CD4-positive, alpha-beta T cell (primary cell): ENCODE data around the gene ASB9. TPM values are rescaled to one million over a fixed set of nuclear protein-coding genes. Genes with fewer than 3 reads are reported as not detected.

Source experiments
- ATAC-seq: fragments of 200-7000 bp; cut with Tn5 transposase; one replicate; pipeline ENCODE4 v1.10.0; 2022; ENCODE audit warnings: mild to moderate bottlenecking; ENCODE audit not compliant: poor library complexity
- CTCF ChIA-PET: fragments of 350-600 bp; sonication (Branson Sonifier 250); formaldehyde crosslinking; loops from one replicate; lab custom pipeline; 2021; ENCODE audit warnings: antibody characterized with exemption, inconsistent platforms; lab: Charles Lee
- POLR2A ChIA-PET: fragments of 350-600 bp; sonication (Branson Sonifier 250); formaldehyde crosslinking; loops from one replicate; lab custom pipeline; 2021; ENCODE audit warnings: antibody characterized with exemption, inconsistent platforms; lab: Charles Lee
- DNase-seq, 14 experiments: peaks; one replicate each; pipeline ENCODE4 v3.0.0-alpha.2; 2013 to 2020; ENCODE audit warnings: mixed read lengths in 2 of 14
- H3K27ac ChIP-seq, 2 donors: one replicate each; pipeline versions ENCODE4 v1.5.1 to v1.7.0; 2013; ENCODE audit warnings: low read length in 2 of 2, low read depth in 1 of 2, mild to moderate bottlenecking in 1 of 2
- H3K27me3 ChIP-seq, 2 experiments: 1 replicate in 1 of 2; 2 replicates in 1 of 2; pipeline versions ENCODE4 v1.6.1 to v1.7.0; 2013; ENCODE audit warnings: low read length in 2 of 2, control low read depth in 1 of 2, mild to moderate bottlenecking in 1 of 2, moderate library complexity in 1 of 2; ENCODE audit not compliant: insufficient read depth in 2 of 2, control insufficient read depth in 1 of 2
- H3K36me3 ChIP-seq: one replicate; pipeline ENCODE4 v1.6.1; 2013; ENCODE audit warnings: low read length, control low read depth; ENCODE audit not compliant: insufficient read depth
- H3K4me1 ChIP-seq: one replicate; pipeline ENCODE4 v1.6.1; 2013; ENCODE audit warnings: low read length, control low read depth; ENCODE audit not compliant: insufficient read depth
- H3K4me3 ChIP-seq: one replicate; pipeline ENCODE4 v1.5.1; 2013; ENCODE audit warnings: mild to moderate bottlenecking, low read length, moderate library complexity
- H3K9me3 ChIP-seq, 2 experiments: 1 replicate in 1 of 2; 2 replicates in 1 of 2; pipeline versions ENCODE4 v1.6.1 to v1.7.0; 2013; ENCODE audit warnings: low read length in 2 of 2, mild to moderate bottlenecking in 2 of 2, control low read depth in 1 of 2, moderate library complexity in 1 of 2; ENCODE audit not compliant: control insufficient read depth in 1 of 2, insufficient read depth in 1 of 2
- H3K27ac Mint-ChIP-seq: one replicate; pipeline ENCODE4 v1.8.0; 2020; ENCODE audit warnings: mixed read lengths
- H3K27me3 Mint-ChIP-seq: one replicate; pipeline ENCODE4 v1.8.0; 2021; ENCODE audit warnings: mixed read lengths
- H3K36me3 Mint-ChIP-seq: one replicate; pipeline ENCODE4 v1.8.0; 2021; ENCODE audit warnings: low read depth, mixed read lengths
- H3K4me1 Mint-ChIP-seq: one replicate; pipeline ENCODE4 v1.8.0; 2021; ENCODE audit warnings: low read depth, mixed read lengths
- H3K4me3 Mint-ChIP-seq: one replicate; pipeline ENCODE4 v1.8.0; 2020; ENCODE audit warnings: mild to moderate bottlenecking, mixed read lengths
- H3K9me3 Mint-ChIP-seq: one replicate; pipeline ENCODE4 v1.8.0; 2020; ENCODE audit warnings: mixed read lengths
- intact Hi-C, 2 experiments: fragments of 100-400 bp; cut with DNase I in 1 of 2; cut with micrococcal nuclease in 1 of 2; formaldehyde crosslinking; loops; one replicate each; pipeline versions ENCODE4 v1.15.1 to v1.9.0; 2023 to 2025; cut with DNase I, micrococcal nuclease
- total RNA-seq, 174 experiments: library from RNA in 2 of 174; stranded (reverse) in 2 of 174; gene quantifications; one replicate each; pipeline ENCODE4 v1.2.3 and lab custom pipeline; 2021 to 2026
- TF ChIP-seq, protein P1 (sequence below): fragments of 200-600 bp; IDR thresholded peaks from one replicate; pipeline ENCODE4 v1.8.0; 2022; ENCODE audit warnings: antibody characterized with exemption, mild to moderate bottlenecking

Gene ASB9
- total RNA-seq, 2 experiments from 2014 or later = 0.14 TPM; not detected in 1

DNA sequence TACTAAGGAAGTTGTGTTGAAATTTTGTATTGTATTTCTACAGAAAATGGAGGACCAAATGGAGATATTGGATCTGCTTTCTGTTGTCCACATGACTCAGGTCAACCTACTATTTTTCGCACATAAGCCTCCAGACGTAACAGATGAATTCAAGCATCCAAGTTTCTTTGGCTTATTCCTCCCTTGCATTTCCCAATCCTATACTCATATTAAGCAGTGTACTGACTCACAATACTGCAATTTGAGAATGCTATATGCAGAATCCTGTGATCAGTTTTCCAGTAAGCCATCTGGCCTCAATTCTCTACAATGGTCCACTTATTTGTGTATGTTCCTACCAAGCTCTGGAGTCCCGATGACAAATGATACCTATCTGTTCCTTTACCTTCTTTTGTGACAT, 75.7 kb downstream of the ASB9 start:
- no peak for ATAC-seq
- POLR2A ChIA-PET = no interaction called here
- TF ChIP-seq, protein P1, sequence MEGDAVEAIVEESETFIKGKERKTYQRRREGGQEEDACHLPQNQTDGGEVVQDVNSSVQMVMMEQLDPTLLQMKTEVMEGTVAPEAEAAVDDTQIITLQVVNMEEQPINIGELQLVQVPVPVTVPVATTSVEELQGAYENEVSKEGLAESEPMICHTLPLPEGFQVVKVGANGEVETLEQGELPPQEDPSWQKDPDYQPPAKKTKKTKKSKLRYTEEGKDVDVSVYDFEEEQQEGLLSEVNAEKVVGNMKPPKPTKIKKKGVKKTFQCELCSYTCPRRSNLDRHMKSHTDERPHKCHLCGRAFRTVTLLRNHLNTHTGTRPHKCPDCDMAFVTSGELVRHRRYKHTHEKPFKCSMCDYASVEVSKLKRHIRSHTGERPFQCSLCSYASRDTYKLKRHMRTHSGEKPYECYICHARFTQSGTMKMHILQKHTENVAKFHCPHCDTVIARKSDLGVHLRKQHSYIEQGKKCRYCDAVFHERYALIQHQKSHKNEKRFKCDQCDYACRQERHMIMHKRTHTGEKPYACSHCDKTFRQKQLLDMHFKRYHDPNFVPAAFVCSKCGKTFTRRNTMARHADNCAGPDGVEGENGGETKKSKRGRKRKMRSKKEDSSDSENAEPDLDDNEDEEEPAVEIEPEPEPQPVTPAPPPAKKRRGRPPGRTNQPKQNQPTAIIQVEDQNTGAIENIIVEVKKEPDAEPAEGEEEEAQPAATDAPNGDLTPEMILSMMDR = no peak
- Histone ChIP-seq H3K4me3 (no peak overlapping the region), H3K27me3 (no peaks in the 10 kb centered on the region), H3K36me3 (no peaks in the 10 kb centered on the region), H3K9me3 (no peaks in the 10 kb centered on the region), H3K4me1 (no peaks in the 10 kb centered on the region), H3K27ac (no peak overlapping the region)
- CTCF ChIA-PET = no interaction called here
- intact Hi-C loops = no loop called here
- Mint-ChIP-seq H3K9me3 (no peaks in the 10 kb centered on the region), H3K4me3 (no peak overlapping the region), H3K4me1 (no peaks in the 10 kb centered on the region), H3K27me3 (no peaks in the 10 kb centered on the region), H3K27ac (no peak overlapping the region), H3K36me3 (no peaks in the 10 kb centered on the region)
- no peak for DNase-seq

Other genes starting within 250 kb of the ASB9 start
- not detected for gene ASB11, start 45.6 kb upstream of the ASB9 start, total RNA-seq
- gene PIGA, start 65.4 kb upstream of the ASB9 start, total RNA-seq = 100 to 1,000 TPM; 130 to 134 TPM
- not detected for gene VEGFD, start 114.3 kb upstream of the ASB9 start, total RNA-seq
- gene PIR, start 223.2 kb upstream of the ASB9 start, total RNA-seq = not detected
- not detected for gene BMX, start 230.7 kb upstream of the ASB9 start, total RNA-seq